GM13976 (cell line): ENCODE data around the gene PKDREJ.
A peak's percentile ranks its signal among the peaks of the same experiment; 100 is the strongest.
"Not testable (repeated sequence)": the region's sequence is repeated elsewhere in the genome, so short reads cannot be mapped to it uniquely, and the experiment has no call there.

Experiments used
- DNase-seq: peaks from one replicate; pipeline ENCODE4 v3.0.0; 2012; ENCODE audit warnings: low spot score
- in situ Hi-C: fragments of 300-500 bp; cut with MboI; formaldehyde crosslinking; loops from one replicate; pipeline ENCODE4 v1.12.0; 2022; ENCODE audit warnings: low sequenced_read_pairs, mixed read lengths, inconsistent platforms; ENCODE audit not compliant: unreplicated experiment
- TF ChIP-seq, protein P1 (sequence below): IDR thresholded peaks from 2 replicates; pipeline ENCODE4 v1.5.1; 2012; ENCODE audit warnings: borderline replicate concordance, mild to moderate bottlenecking; ENCODE audit not compliant: insufficient read depth; ENCODE audit errors: extremely low read depth, missing control alignments, control extremely low read depth

Gene PKDREJ

DNA sequence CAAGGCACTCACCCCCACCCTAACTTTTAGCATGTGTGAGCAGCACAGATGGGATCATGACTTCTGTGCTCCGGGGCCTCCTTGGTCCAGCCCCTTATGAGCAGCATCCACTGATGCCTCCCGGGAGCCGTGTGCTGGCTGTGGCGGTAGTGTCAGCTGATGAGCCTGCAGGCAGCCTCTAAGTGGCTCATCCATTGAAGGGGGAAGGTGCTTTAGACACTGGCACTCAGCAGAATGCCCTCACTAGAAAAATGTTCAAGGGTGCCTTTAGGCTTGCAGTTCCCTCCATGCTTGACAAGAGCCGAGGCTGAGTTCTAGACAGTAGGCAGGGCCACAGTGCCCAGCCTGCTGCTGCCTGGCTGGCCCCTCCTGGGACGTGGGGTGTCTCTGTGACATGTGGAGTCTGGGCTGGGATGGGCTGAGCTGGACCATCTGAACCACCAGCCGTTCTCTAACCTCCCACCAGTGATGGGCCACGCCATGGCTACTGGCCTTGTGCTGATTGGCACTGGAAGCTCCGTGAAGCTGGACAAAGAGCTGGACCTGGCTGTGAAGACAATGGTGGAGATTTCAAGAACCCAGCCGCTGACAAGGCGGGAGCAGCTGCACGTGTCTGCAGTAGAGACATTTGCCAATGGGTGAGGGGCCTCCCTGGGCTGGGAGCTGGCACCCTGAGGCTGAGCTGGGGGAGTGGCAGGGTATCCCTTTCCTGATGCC, 10.4 kb upstream of the PKDREJ start:
- TF ChIP-seq, protein P1, sequence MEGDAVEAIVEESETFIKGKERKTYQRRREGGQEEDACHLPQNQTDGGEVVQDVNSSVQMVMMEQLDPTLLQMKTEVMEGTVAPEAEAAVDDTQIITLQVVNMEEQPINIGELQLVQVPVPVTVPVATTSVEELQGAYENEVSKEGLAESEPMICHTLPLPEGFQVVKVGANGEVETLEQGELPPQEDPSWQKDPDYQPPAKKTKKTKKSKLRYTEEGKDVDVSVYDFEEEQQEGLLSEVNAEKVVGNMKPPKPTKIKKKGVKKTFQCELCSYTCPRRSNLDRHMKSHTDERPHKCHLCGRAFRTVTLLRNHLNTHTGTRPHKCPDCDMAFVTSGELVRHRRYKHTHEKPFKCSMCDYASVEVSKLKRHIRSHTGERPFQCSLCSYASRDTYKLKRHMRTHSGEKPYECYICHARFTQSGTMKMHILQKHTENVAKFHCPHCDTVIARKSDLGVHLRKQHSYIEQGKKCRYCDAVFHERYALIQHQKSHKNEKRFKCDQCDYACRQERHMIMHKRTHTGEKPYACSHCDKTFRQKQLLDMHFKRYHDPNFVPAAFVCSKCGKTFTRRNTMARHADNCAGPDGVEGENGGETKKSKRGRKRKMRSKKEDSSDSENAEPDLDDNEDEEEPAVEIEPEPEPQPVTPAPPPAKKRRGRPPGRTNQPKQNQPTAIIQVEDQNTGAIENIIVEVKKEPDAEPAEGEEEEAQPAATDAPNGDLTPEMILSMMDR: no peak
- in situ Hi-C loops: no loop called here

GRCh38 chr22:46272762-46273431, 9.8 kb upstream of the PKDREJ start:
- no peak for DNase-seq
- in situ Hi-C loops: no loop called here
- TF ChIP-seq, protein P1: no peak

More for the DNA sequence above, 10.4 kb upstream of the PKDREJ start:
- no peak for DNase-seq

DNA sequence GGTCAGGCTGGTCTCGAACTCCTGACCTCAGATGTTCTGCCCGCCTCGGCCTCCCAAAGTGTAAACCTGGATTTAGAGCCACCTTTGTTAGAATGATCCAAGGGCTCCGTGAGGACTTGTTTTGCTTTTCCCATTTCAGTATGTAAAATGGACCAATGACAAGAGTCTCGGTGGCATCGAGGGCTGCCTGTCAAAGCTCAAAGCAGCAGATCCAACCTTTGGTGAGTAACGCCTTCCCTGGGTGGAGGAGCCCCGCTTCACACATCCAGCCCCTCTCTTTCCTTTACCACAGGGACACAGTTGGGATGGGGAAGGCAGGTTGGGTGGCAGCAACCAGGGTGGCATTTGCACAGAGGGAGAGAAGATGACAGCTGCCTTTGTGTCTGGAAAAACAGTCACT, 9.1 kb upstream of the PKDREJ start:
- no peak for DNase-seq
- TF ChIP-seq, protein P1: no peak
- in situ Hi-C loops: no loop called here

DNA sequence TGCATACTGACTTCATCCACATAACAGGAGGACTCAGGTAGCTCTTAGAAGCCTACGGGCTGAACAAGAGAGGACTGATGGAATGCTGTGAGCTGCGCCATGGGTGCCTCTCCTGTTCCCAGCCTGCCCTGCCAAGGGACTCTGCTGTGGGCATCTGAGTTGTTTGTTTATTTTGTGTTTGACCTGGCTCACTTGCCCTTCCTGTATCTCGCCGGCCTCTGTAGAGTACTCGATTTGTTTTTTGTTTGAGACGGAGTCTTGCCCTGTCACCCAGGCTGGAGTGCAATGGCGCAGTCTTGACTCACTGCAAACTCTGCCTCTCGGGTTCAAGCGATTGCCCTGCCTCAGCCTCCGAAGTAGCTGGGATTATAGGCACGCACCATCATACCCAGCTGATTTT, 6.4 kb upstream of the PKDREJ start:
- in situ Hi-C loops: no loop called here

GRCh38 chr22:46267431-46268279, 4.5 kb upstream of the PKDREJ start, which contains the start of gene TTC38:
Gene TTC38 (plus strand): TSS chr22:46268008. CDS start chr22:46268040, 32 bp downstream.
- in situ Hi-C loops: no loop called here
- peak; percentile 97 for DNase-seq
- TF ChIP-seq, protein P1: no peak

More for the DNA sequence above, 6.4 kb upstream of the PKDREJ start:
- no peak for DNase-seq
- TF ChIP-seq, protein P1: no peak

- in situ Hi-C loops, DNase-seq: not testable (repeated sequence)
These were observed 2.5 kb upstream of the PKDREJ start for GRCh38 chr22:46265627-46266026.

- DNase-seq, in situ Hi-C loops: not testable (repeated sequence)
These were observed 1.4 kb upstream of the PKDREJ start for GRCh38 chr22:46264520-46264919.
